Stimulated activated CD8-positive, alpha-beta memory T cell treated with anti-CD3 and anti-CD28 coated beads, Interleukin-15, amount 100 ng/mL, for 24 hours (primary cell): ENCODE measurements around the gene STC2.
A peak's percentile ranks its signal among the peaks of the same experiment; 100 is the strongest.
"Not testable (repeated sequence)": the region's sequence is repeated elsewhere in the genome, so short reads cannot be mapped to it uniquely, and the experiment has no call there.

ENCODE experiments used
- DNase-seq: peaks from one replicate; pipeline ENCODE4 v3.0.0-alpha.2; 2020; ENCODE audit warnings: low read depth

The STC2 gene

DNA sequence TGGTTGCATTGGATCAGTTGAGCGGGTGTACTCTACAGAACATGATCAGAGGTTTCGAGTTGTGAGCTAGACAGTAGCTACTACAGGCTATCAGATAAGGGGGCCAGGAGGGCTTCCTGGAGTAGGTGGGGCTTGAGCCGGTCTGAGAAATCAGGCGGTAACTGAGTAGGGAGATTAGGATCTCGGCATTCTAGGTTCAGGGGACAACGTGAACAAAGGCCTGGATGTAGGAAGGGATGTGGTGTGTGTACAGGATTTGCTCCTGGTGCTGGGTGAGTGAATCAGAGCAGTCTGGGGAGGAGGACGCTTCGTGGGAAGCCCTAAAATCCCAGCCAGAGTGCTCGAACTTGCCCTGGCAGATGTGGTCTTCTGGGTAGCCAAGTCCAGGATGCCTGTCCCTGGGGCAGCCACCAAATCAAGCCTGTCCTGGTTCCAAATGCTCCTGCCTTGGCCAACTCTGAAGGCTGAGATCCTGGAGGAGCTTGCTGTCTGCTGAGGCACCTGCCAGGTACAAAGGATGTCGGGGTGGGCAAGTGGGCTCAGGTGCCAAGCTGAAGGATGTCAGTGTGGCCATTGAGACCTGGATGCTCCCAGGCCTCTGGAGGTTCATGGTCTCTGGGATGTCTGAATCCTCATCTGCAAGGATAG, 33.4 kb downstream of the STC2 start:
- DNase-seq: no peak

- DNase-seq: peak; percentile 35
Observed at GRCh38 chr5:173293817-173294672, 34.2 kb downstream of the STC2 start.

DNA sequence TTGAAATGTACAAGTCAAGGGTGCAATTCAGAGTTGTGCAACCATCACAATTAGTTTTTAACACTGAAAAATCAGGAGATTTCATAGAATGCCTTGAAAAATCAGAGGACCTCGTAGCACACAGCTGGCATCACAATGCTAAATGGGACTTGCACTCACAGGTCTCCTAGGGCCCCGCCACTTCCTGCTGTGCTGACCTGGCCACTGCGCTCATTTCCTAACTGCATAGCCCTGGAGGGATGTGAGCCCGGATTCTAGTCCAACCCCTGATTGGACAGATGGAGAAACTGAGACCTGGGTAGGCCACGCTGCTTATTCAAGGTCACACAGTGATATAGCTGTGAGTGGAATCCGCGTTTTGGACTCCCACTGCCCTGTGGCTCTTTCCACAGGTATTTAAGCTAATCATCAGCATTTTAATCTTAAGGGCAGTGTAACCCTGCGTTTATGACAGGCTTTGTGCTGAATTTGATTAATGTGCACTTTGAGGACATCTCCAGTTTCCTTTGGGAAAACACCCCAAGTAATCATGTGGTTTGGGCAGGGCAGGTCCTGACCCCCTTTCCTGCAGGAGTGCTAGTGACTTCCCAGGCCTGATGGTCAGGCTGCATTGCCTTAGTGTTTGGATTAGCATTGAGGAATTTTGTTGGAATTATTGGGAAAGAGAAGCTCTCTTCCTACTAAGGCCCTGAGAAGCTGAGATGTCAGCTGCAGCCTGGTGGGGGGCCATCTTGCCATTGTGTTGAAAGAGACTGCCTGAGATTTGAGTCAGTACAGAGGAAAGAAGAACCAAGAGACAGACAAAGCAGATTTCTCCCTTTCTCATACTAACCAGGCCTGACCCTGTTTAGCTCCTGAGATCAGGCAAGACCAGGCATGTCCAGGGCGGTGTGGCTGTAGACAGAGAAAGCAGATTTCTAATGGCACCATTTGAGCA, 36.2 kb downstream of the STC2 start:
- DNase-seq: no peak

DNA sequence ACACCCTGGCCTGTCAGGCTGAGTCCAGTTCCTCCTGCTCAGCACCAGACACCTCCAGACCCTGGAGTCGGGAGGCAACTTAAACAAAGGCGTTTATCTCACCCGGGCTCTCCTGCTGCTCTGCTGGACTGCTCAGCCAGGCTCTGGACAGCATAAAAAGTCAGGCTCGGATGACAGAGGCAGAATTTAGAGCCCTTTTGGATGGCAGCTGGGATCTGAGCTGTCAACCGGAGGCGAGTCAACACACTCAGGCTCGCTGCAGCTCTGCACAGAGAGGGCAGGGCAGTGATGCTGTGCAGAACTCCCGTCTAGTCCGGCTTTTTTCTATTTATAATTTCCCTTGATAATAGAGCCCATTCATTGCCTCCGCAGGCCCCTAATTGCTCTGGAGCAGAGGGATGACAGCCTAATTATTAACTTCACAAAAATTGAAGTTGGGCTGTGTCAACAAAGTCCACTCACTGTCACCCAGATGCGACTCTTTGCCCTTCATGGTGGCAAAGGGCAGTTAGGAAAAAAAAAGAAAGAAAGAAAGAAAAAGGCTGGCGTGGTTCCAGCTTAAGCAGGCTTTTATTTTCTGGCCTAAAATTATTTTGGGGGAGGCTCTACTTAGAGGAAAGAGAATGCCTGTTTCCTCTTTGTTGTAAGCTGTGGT, 37.6 kb downstream of the STC2 start:
- DNase-seq: no peak

DNA sequence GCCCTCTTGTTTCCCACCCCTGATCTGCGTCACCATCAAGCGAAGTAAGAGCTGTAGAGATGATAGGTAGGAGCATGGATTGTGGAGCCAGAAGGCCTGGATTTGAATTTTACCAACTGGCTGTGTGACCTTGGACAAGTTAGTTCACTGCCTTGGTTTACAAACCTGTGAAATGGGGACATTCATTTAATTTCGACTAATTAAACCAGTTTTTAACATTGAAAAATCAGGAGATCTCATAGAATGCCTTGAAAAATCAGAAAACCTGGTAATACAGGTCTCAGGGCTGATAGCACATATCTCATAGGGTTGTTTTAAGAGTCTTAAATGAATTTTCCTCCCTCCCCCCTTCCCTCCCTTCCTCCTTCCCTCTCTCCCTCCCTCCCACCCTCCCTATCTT, 38.8 kb downstream of the STC2 start:
- DNase-seq: no peak

GRCh38 chr5:173288632-173289031, 39.6 kb downstream of the STC2 start:
- DNase-seq: no peak

- DNase-seq: no peak
Observed at GRCh38 chr5:173287086-173287485, 41.1 kb downstream of the STC2 start.

DNA sequence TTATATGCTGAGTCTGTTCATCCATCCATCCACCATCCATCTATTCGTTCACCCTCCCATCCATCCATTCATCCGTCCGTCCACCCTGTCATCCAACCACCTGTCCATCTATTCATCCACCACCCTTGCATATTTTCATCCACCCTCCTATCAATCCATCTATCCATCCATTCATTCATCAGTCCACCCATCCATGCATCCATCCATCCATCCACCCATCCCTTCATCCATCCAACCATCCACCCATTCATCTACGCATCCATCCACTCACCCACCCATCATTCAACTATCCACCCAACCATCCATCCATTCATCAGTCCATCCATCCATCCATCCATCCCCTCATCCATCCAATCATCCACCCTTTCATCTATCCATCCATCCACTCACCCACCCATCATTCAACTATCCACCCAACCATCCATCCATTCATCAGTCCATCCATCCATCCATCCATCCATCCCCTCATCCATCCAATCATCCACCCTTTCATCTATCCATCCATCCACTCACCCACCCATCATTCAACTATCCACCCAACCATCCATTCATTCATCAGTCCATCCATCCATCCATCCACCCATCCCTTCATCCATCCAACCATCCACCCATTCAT, 43.8 kb downstream of the STC2 start:
- DNase-seq: not testable (repeated sequence)

DNA sequence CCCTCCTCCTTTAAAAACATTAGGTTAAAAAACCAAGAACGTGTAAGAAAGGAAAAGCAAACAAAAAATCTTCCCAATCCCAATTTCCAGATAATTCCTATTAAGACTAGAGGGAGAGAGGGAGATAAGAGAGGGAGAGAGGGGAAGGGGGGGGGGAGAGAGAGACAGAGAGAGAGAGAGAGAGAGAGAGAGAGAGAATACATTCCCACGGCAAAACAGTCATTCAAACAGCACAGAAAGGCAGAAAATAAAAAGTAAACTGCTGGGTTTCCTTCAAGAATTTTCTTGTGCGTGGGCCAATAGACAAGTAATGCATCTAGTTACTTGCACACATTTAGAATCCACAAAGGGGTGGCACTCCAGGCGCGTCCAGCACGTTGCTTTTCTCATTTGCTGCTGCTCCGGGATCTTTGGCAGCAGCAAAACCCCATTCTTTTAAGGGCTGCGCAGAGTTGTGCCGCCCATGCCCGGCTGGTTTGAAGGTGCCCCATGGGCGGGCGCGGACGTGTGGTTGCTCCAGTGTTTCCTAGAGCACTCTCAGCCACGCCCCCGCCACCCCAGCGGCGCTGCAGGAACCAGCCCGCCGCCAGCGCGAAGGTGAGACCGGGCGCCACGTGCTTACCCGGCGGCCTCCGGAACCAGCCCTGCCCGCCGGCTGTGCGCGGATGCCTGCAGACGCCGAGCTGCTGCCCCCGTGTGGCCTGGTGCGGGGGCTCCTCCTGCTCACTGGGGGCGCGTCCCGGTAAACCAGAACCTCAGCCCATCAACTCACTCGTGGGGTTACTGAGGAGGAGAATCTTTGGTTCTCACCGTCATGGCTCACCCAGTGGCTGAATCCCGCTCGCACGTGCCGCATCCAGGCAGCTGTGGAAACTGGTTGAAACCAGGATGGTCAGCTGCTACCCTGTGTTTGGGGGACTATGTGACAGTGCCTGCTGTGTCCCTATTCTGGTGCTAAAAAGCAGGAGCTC, 44.6 kb downstream of the STC2 start:
- DNase-seq: peak; percentile 45

- DNase-seq: no peak
Observed at GRCh38 chr5:173282916-173283315, 45.3 kb downstream of the STC2 start.

GRCh38 chr5:173281910-173282309, 46.3 kb downstream of the STC2 start:
- DNase-seq: no peak

GRCh38 chr5:173279166-173279565, 49.0 kb downstream of the STC2 start:
- no peak for DNase-seq

DNA sequence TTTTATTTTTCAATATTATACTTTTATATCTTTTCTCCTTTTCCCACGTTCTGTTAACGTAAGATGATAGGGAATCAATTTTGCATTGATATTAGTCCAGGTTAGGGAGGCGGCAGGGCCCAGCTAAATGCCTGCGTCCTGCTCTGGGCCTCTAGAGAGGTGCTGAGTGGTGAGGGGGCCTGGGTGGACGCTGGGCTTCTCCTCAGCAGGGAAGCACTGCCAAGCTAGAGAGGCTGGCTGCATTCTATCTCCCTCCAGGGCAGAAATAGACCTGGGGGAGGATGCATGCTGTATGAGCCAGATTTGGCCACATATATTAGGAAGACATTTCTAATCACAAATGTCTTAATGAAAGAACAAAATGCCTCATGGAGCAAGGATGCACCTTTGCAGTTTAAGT, 49.6 kb downstream of the STC2 start:
- no peak for DNase-seq

- no peak for DNase-seq
Observed at GRCh38 chr5:173278172-173278571, 50.0 kb downstream of the STC2 start.

- DNase-seq: no peak
Observed at GRCh38 chr5:173274771-173275170, 53.4 kb downstream of the STC2 start.

GRCh38 chr5:173271419-173271818, 56.8 kb downstream of the STC2 start:
- no peak for DNase-seq

DNA sequence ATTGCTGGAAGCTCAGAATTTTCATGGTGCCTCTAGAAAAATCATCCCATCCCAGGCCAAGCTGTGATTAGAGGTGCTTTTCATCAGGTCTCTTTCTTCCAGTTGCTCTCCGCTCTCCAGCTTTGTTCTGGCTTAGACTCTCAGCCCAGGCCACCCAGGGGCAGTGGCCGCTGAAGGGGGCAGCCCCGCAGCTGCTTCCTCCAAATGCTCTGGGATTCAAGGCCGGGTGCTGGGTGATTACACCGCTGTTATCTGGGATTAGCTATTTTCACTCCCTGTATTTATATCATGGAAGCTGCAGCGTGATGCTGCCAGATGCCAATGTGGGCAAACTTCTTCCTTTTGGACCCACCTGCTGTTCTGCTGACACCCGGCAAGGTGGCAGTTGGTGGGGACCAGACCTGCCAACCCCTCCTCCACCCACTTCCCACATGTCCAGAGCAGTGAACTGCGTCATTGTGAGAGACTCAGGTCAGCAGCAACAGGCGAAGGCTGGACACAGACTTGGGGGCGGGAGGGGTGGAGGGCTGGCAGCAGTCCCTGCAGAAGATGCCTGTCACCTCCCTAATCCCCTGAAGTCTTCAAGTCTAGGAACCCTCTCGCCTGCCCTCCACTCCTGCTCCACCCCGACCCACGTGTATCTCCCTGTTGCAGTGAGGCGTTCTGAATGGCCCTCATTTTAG, 59.3 kb downstream of the STC2 start:
- no peak for DNase-seq

GRCh38 chr5:173265433-173265832, 62.8 kb downstream of the STC2 start:
- no peak for DNase-seq
